BE2C (cell line): Measurements from ENCODE around the gene TEPSIN.
"Not testable (repeated sequence)": the region's sequence is repeated elsewhere in the genome, so short reads cannot be mapped to it uniquely, and the experiment has no call there.

Experiments
- DNase-seq: peaks from one replicate; pipeline ENCODE4 v3.0.0-alpha.2; 2020
- H3K27me3 ChIP-seq: fragments of 250-450 bp; sonication (Bioruptor Pico); 2 replicates; pipeline ENCODE4 v1.5.1; 2020; ENCODE audit warnings: mild to moderate bottlenecking
- H3K36me3 ChIP-seq: fragments of 250-450 bp; sonication (Bioruptor Pico); 2 replicates; pipeline ENCODE4 v1.5.1; 2020; ENCODE audit warnings: mild to moderate bottlenecking
- H3K4me1 ChIP-seq: fragments of 250-450 bp; sonication (Bioruptor Pico); 2 replicates; pipeline ENCODE4 v1.5.1; 2020
- H3K4me3 ChIP-seq: 2 replicates; pipeline ENCODE4 v1.5.1; 2011; ENCODE audit warnings: low read depth, low read length
- H3K9me3 ChIP-seq: fragments of 250-450 bp; sonication (Bioruptor Pico); 2 replicates; pipeline ENCODE4 v1.5.1; 2020
- TF ChIP-seq, protein P1 (sequence below): IDR thresholded peaks from 2 replicates; pipeline ENCODE4 v1.5.1; 2012; ENCODE audit warnings: mild to moderate bottlenecking, low read depth, low read length

TEPSIN gene

DNA sequence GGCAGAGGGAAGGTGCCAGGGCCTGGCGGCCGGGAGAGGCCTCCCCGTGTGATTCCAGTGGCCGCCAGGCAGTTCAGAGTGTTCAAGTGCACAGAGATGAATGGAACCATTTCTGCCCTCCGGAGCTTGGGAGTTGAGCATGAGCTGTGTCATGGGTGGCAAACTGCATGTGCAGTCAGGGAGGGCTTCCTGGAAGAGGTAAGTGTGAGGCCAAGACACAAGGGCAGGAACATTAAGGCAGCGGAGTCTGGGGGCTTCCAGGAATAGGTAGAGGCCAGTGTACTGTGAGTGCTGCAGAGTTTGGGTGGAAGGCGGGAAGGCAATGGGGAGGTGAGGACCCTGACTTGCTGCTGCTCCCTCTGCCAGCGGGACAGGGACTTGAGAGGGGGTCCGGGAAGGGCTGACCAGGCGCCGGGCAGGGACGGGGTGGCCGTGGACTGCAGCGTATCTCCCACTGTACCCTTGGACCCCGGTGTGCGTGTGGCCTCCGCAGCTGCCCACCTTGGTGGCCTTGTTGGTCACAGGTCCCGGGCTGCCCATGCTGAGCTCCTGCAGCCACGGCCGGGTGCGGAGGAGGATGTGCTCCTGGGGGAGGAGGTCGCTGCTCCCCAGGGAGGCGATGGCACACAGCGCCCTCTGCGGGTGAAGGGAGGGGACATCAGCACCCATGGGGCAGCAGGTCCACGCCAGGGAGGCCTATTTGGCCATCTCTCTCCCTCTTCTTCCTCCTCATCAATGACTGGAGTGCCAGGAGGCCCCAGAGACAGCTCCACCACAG lies 8.6 kb downstream of the TEPSIN start:
- no peaks in the 10 kb centered on the region; the same call in 1 of the 2 replicates for H3K36me3 ChIP-seq
- TF ChIP-seq, protein P1, sequence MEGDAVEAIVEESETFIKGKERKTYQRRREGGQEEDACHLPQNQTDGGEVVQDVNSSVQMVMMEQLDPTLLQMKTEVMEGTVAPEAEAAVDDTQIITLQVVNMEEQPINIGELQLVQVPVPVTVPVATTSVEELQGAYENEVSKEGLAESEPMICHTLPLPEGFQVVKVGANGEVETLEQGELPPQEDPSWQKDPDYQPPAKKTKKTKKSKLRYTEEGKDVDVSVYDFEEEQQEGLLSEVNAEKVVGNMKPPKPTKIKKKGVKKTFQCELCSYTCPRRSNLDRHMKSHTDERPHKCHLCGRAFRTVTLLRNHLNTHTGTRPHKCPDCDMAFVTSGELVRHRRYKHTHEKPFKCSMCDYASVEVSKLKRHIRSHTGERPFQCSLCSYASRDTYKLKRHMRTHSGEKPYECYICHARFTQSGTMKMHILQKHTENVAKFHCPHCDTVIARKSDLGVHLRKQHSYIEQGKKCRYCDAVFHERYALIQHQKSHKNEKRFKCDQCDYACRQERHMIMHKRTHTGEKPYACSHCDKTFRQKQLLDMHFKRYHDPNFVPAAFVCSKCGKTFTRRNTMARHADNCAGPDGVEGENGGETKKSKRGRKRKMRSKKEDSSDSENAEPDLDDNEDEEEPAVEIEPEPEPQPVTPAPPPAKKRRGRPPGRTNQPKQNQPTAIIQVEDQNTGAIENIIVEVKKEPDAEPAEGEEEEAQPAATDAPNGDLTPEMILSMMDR = peak; percentile 36
- H3K4me3 ChIP-seq = no peak overlapping the region
- H3K4me1 ChIP-seq = no peaks in the 10 kb centered on the region
- no peaks in the 10 kb centered on the region for H3K9me3 ChIP-seq
- no peak for DNase-seq
- no peaks in the 10 kb centered on the region for H3K27me3 ChIP-seq

DNA sequence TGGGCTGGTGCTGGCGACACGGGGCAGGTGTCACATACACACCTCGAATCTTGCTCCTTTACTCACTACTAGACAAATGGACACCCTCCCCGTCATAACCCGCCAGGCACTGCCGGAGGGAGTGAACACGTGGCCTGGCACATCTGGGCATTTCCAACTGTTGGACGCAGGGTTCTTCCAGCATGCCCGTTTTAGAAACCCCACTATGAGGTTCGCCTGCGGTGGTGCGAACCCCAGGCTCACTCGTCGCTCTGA lies 9.3 kb downstream of the TEPSIN start:
- H3K9me3 ChIP-seq = no peaks in the 10 kb centered on the region
- H3K4me1 ChIP-seq = no peaks in the 10 kb centered on the region
- TF ChIP-seq, protein P1 = no peak
- no peak for DNase-seq
- no peaks in the 10 kb centered on the region; the same call in 1 of the 2 replicates for H3K36me3 ChIP-seq
- H3K4me3 ChIP-seq = no peak overlapping the region
- no peaks in the 10 kb centered on the region for H3K27me3 ChIP-seq

DNA sequence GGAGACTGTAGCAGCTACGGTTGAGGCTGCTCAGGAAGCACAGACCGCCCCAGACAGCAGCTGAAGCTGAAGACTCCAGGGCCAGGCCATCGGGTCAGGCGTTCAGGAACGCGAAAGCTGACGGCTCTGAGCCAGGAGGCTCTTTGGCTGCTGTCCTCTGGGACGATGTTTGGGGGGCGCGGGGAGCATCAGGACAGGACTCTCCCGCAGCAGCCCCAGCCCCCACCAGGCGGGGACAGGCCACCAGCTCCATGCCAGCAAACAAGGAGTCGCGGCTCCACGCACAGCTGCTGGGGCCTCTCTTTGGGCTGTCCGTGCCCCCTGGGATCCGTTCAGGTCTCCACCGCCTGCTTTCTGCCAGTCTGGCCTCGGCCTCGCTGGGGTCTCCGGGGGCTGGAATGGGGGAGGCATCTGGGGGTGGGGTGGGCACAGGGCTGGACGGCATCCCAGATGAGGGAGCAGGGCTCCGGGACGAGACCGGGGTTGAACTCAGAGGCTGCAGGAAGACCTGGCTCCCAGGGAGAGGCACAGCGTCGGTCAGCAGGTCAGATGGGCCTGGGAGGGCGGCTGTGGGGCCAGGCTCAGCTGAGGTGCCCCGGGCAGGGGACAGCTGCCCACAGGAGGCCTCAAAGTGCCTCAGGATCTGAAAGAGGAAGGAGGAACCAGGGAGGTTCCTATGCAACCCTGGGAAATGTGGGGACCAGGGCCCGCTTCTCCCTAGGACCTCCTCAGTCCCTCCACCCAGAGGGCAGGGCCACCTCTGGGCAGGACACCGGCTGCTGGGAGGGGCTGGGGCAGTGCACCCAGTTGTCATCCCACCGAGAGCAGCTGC lies 9.8 kb downstream of the TEPSIN start:
- Histone ChIP-seq H3K4me3 (no peak overlapping the region), H3K36me3 (no peaks in the 10 kb centered on the region; the same call in 1 of the 2 replicates), H3K27me3 (no peaks in the 10 kb centered on the region), H3K9me3 (no peaks in the 10 kb centered on the region), H3K4me1 (no peaks in the 10 kb centered on the region)
- no peak for DNase-seq
- TF ChIP-seq, protein P1 = no peak

DNA sequence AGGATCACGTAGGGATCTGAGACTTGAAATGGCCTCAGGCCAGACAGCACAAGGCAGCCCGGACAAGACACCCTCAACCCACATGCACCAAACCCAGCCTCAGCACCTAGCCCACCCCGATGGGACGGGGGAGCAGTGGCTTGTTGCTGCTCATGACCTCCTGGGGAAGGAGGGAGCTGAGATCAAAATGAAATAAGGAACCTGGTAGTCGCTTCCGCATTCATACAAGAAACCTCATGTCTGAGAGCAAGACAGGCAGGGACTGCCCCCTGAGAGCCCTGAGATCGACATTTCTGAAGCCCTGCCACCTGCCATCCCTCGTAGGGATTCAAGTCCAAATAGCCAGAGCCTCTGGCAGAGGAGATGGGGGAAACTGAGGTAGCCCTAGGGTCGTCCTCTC lies 10.4 kb downstream of the TEPSIN start:
- no peaks in the 10 kb centered on the region for H3K9me3 ChIP-seq
- TF ChIP-seq, protein P1 = no peak
- H3K4me3 ChIP-seq = no peak overlapping the region
- DNase-seq = no peak
- H3K4me1 ChIP-seq = no peaks in the 10 kb centered on the region
- H3K36me3 ChIP-seq = no peaks in the 10 kb centered on the region; the same call in 1 of the 2 replicates
- H3K27me3 ChIP-seq = no peaks in the 10 kb centered on the region

- not testable (repeated sequence) for H3K9me3 ChIP-seq, H3K27me3 ChIP-seq, DNase-seq, H3K4me1 ChIP-seq, H3K4me3 ChIP-seq, H3K36me3 ChIP-seq
Measured at GRCh38 chr17:81227630-81228029, 11.2 kb downstream of the TEPSIN start.

DNA sequence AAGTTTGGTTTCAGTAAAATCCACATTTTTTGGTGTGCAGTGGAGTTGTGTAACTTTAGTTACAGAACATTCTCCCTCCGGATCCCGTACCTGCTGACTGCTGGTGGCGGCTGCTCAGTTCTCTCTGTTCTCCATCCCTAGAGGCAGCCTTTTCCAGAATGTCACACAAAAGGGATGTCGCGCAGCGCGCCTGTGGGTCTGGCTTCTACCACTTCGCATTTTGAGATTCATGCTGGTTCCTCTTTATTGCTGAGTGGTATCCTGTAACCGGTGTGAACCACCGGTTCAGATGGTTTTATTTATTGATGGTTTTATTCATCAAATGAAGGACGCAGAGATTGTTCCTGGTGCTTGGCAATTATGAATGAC lies 15.1 kb downstream of the TEPSIN start:
- Histone ChIP-seq H3K36me3 (peaks cover 5% of the 10 kb centered on the region), H3K4me3 (no peak overlapping the region), H3K9me3 (no peaks in the 10 kb centered on the region), H3K4me1 (no peaks in the 10 kb centered on the region), H3K27me3 (no peaks in the 10 kb centered on the region)
- TF ChIP-seq, protein P1 = no peak
- DNase-seq = no peak
